Measurements from ENCODE around the gene TCF7L1. TPM values are rescaled to one million over a fixed set of nuclear protein-coding genes. Genes with fewer than 3 reads are reported as not detected.

The TCF7L1 gene
- total and polyA plus RNA-seq, 2 of the 13 experiments (the other 11 are each of a cell fraction or from before 2014, with no cell fraction given), result 0.04 to 0.15 TPM

DNA sequence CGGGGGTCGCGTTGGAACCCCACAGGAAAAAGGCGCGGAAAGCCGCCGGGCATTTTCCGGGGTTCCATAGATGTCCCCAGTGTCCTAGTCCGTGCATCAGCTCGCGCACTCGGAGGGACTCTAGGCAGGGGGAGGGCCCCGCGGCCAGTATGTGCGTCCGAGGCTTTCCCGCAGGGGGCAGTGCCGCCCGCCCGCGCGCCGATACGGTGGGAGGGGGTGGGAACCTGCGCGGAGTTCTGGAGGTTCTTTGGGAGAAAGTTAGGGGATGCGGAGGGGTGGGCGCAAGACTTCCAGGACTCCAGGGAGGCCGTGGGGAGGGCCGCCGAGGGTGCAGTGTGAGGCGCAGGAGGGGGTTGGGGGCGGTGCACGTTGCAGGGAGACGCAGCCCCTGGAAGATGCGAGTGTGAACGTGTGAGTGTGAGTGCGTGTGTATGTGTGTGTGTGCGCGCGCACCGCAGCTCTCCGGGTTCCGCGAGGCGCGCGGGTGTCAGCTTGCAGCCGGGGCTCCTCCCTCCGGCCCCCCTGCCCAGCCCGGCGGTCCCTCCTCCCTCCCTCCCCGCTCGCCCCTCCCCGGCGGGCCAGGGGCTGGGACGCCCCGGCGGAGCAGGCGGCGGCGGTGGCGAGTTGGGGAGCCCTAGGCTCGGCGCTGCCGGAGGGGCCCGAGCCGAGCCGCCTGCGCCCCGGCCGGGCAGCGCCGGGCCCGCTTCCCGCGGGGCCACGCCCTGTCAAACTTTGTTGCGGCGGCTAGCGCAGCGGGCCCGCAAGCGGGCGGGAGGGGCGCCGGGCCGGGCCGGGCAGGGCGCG, at the start of gene TCF7L1 (continued):
- TF ChIP-seq, protein P1, sequence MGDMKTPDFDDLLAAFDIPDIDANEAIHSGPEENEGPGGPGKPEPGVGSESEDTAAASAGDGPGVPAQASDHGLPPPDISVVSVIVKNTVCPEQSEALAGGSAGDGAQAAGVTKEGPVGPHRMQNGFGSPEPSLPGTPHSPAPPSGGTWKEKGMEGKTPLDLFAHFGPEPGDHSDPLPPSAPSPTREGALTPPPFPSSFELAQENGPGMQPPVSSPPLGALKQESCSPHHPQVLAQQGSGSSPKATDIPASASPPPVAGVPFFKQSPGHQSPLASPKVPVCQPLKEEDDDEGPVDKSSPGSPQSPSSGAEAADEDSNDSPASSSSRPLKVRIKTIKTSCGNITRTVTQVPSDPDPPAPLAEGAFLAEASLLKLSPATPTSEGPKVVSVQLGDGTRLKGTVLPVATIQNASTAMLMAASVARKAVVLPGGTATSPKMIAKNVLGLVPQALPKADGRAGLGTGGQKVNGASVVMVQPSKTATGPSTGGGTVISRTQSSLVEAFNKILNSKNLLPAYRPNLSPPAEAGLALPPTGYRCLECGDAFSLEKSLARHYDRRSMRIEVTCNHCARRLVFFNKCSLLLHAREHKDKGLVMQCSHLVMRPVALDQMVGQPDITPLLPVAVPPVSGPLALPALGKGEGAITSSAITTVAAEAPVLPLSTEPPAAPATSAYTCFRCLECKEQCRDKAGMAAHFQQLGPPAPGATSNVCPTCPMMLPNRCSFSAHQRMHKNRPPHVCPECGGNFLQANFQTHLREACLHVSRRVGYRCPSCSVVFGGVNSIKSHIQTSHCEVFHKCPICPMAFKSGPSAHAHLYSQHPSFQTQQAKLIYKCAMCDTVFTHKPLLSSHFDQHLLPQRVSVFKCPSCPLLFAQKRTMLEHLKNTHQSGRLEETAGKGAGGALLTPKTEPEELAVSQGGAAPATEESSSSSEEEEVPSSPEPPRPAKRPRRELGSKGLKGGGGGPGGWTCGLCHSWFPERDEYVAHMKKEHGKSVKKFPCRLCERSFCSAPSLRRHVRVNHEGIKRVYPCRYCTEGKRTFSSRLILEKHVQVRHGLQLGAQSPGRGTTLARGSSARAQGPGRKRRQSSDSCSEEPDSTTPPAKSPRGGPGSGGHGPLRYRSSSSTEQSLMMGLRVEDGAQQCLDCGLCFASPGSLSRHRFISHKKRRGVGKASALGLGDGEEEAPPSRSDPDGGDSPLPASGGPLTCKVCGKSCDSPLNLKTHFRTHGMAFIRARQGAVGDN (CRISPR knock-in tag; IDR thresholded peaks at IDR 0.05), result peak; percentile 44; the same call in 1 of the 2 replicates
- peak; percentile 76 for TF ChIP-seq ZNF547 (CRISPR knock-in tag; IDR thresholded peaks at IDR 0.05)
- TF ChIP-seq ATF5 (CRISPR knock-in tag; IDR thresholded peaks at IDR 0.05; ENCODE audit: low read depth), result no peak
- 0 out of 2 replicates have a peak, but pooled peaks have one; percentile 70 for TF ChIP-seq ZNF782 (CRISPR knock-in tag; IDR thresholded peaks at IDR 0.05; ENCODE audit: borderline replicate concordance)
- TF ChIP-seq, protein P2, sequence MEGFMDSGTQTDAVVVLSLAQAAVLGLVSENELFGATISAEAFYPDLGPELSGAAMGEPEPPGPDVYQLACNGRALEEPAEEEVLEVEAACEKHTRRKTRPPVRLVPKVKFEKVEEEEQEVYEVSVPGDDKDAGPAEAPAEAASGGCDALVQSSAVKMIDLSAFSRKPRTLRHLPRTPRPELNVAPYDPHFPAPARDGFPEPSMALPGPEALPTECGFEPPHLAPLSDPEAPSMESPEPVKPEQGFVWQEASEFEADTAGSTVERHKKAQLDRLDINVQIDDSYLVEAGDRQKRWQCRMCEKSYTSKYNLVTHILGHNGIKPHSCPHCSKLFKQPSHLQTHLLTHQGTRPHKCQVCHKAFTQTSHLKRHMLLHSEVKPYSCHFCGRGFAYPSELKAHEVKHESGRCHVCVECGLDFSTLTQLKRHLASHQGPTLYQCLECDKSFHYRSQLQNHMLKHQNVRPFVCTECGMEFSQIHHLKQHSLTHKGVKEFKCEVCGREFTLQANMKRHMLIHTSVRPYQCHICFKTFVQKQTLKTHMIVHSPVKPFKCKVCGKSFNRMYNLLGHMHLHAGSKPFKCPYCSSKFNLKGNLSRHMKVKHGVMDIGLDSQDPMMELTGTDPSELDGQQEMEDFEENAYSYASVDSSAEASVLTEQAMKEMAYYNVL (CRISPR knock-in tag; IDR thresholded peaks at IDR 0.05; ENCODE audit: borderline replicate concordance), result peak; percentile 60; the same call in 1 of the 2 replicates
- 0 out of 2 replicates have a peak, but pooled peaks have one; percentile 30 for TF ChIP-seq SMAD1 (CRISPR knock-in tag; IDR thresholded peaks at IDR 0.05; ENCODE audit: borderline replicate concordance, low read depth)
- TF ChIP-seq XRCC5 (optimal IDR thresholded peaks at IDR 0.05; ENCODE audit: low read length), result peak; percentile 84
- TF ChIP-seq GPBP1L1 (CRISPR knock-in tag; IDR thresholded peaks at IDR 0.05), result no peak
- TF ChIP-seq ZMAT3 (CRISPR knock-in tag; conservative IDR thresholded peaks at IDR 0.05), result no peak
- 0 out of 2 replicates have a peak, but pooled peaks have one; percentile 16 for TF ChIP-seq SAP130 (CRISPR knock-in tag; IDR thresholded peaks at IDR 0.05; ENCODE audit: low read depth)
- TF ChIP-seq ZNF781 (CRISPR knock-in tag; IDR thresholded peaks at IDR 0.05; ENCODE audit: borderline replicate concordance, not compliant biosample characterization), result no peak
- TF ChIP-seq ZNF577 (CRISPR knock-in tag; IDR thresholded peaks at IDR 0.05; ENCODE audit: borderline replicate concordance, low read depth), result no peak
- peak; percentile 93 for TF ChIP-seq MYPOP (CRISPR knock-in tag; IDR thresholded peaks at IDR 0.05)
- peak; percentile 53 for TF ChIP-seq TEAD3 (CRISPR knock-in tag; optimal IDR thresholded peaks at IDR 0.05; ENCODE audit: borderline replicate concordance)
- 0 out of 2 replicates have a peak, but pooled peaks have one; percentile 26 for TF ChIP-seq CCDC6 (CRISPR knock-in tag; IDR thresholded peaks at IDR 0.05)
- TF ChIP-seq MAFF (IDR thresholded peaks at IDR 0.05; ENCODE audit: low read depth, low read length), result no peak
- no peak for TF ChIP-seq ZNF629 (CRISPR knock-in tag; conservative IDR thresholded peaks at IDR 0.05)
- peak; percentile 33 for TF ChIP-seq ASH2L (IDR thresholded peaks at IDR 0.05; ENCODE audit: insufficient read length, low read depth, low read length)

Data from HepG2 (cell line).